GM18858 (cell line): ENCODE data around the gene MACROD2.

Experiments
- ATAC-seq: cut with Tn5 transposase; IDR thresholded peaks from one replicate; pipeline ENCODE4 v1.9.1; 2021; ENCODE audit not compliant: unreplicated experiment

Gene MACROD2

DNA sequence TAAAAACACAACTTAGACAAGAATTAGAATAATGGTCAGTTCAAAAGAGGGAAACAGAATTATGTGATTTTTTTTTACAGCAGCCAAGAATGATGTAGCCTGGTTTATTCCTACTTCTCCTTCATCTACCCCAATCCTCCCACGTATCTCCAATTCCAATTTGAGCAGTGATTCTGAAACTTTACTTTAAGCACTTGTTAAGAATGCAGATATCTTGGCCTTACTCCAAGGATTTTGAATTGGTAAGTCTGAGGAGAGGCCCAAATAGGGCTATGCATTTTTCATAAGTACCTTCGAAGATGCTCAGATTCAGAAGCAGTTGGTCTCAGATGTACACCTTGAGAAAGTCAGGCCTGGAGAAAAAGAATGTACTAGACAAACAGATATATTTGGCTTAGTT lies 575.5 kb downstream of the MACROD2 start:
- ATAC-seq = no peak

DNA sequence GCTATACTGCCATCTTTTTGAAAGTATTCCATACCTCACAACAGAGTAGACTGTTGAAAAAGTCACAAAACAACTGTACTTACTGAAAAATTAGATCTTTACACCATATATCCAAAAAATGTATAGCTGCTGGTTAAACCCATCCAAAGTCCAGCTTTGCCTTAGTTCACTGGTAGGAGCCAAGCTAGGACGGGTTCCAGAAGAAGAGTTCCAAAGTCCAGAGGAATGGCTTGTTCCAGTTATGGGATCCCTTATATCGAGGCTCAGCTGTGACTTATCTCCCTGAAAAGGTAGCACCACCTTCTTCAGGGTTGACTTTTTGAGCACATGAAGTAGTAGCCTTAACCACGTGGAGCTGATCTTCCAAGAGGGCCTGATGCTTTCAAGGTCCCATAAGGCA lies 578.4 kb downstream of the MACROD2 start:
- ATAC-seq = no peak

DNA sequence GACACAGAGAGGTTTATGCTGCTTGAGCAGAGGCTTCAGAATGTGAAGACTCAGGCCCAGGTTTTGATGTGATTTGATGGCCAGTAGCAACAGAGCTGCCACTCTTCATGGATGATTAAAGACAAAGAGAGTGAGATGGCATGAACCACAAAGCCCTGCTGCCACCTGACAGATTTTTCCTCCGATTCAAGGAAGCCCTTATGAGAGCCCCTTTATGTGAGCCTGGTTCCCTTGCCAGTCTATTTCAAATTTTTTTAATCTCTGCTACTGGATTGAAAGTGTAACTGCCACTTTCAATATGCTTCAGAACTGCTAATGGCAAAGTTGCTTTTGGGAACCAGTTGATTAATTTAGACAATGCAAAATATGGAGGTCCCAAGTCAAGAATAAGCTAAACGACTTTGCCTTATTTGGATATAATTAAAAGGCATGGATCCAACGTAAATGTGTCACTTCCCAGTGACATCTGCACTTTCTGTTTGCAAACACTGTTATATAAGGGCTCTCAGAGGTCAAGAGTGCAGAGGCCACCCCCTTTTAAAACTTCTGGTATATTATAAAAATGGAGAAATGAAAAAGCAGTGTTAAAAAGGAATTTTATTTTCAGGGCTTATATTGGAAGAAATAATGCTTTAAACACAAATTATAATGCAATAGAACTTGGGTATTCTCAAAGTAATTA lies 581.0 kb downstream of the MACROD2 start:
- ATAC-seq = no peak

GRCh38 chr20:14580418-14581074 lies 585.2 kb downstream of the MACROD2 start:
- ATAC-seq = no peak

DNA sequence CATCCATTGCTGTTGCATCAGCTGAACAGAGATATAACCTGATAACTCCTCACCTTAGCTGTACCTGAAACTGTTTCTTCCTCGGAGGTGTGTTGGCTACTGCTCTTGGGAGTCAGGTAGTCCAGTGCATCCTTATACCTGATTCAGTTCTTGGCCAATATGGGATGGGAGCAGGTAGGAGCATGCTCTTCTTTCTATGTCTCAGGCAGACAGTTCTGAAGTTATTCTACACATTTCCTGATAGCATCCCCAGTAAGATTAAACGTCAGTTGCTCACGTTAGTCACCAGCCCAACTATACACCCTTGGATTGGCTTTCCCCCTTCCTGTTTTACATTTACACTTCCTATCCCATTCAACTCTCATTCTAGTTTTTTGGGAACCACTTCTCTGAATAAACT lies 586.4 kb downstream of the MACROD2 start:
- ATAC-seq = no peak

- no peak for ATAC-seq
Measured at GRCh38 chr20:14582855-14583254, 587.5 kb downstream of the MACROD2 start.

DNA sequence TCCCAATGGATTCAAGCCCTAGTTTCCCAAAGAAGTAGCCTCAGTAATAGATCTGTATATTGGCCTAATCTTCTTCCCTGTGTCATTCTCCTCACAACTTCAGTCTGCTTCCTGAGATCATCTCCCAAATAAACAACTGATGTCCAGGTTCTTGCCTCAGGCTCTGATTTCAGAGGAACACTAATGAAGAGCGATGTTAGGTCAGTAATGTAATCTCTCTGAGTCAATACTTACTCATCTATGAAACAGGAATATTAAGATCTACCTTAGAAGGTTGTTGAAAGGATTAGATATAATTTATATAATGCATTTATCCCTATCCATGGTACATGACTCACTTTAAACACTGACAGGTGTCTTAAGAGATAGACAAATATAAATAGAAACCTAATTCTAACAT lies 588.1 kb downstream of the MACROD2 start:
- no peak for ATAC-seq

DNA sequence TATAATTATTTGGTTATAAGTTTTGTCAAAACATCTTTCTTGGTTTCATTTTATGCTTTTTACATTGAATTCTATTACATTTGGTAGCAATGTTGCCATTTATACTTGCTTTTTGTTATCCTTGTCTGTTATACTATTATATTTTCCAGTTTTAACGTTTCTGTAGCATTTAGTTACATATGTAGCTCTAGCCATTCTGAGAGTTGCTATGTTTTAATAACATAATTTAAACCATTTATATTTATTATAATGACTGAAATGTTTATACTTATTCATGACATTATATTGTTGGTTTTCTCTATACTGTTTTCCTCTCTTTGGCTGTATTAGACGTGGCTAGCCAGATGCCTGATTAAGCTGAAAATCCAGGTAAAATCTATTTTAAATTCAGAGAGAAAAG lies 594.1 kb downstream of the MACROD2 start:
- ATAC-seq = no peak

DNA sequence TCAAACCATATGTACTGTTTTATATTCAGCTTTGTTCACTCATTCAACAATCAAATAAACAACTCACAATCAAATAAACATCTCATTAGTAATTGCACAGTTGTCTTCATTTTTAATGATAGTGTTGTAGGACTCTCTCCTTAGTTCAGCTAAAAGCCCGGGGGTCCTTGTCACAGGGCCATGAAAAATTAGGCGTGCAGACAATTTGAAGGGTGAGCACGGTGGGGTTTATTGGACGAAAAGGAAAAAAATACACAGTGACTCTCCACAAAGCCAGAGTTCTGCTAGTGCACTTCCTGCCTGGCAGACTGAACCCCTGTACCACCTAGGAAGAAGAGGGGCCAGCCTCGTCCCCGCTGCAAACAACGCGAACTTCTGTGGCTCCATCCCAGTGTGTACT lies 599.7 kb downstream of the MACROD2 start:
- no peak for ATAC-seq

DNA sequence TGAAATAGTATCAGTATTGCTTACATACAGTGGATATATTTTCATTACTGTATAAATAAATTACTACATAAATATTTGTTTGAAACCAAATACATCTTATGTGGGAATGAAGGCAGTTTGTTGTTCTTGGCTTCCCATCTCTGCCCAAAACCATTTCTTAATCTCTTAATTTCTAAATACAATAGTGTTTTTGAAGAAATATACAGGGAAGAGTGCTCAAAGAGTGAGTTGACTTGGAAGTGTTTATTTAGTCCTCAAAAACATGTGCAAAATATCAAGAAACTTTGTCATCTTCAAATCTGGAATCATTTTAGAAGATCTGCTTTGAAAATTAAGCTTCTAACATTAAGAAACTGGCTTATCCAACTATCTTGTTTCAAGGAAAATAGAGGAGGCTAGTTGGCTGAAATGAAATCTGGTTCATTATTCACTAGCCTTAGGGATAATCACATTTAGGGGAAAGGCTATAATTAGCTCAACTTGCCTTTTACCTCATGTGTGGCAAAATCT lies 601.9 kb downstream of the MACROD2 start:
- ATAC-seq = no peak

DNA sequence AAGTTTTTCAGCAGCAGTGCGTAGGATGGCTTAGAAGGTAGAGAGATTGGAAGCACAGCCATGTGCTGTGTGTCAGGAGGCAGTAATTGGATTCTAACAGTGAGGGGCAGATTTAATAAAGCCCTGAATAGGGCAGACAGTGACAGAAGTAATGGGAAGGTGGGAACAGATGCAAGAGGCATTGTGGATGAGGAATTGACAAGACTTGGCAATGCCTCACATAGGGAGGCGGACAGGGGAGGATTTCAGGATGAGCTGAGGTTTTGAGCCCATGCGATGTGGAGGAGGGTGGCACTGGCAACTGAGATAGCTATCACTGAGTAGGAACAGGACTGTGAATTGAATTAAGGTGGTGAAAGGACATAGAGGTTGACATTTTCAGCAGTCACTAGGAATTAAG lies 604.3 kb downstream of the MACROD2 start:
- no peak for ATAC-seq

DNA sequence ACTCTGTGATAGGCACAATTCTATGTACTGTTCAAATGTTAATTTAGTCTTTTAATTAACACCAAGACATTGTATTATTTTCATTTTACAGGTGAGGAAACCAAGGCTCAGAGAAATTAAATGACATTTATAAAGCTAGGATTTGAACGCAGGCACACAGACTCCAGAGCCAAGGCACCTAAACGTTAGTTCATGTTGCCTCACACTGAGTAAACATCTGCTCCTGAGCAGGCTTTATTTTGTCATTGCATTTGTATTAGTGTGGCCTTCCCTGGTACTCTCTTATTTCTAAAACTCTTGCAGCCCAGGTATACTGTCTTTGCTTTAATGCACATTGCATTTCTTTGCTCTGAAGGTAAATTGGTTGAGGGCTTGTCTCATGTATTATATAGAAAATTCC lies 605.2 kb downstream of the MACROD2 start:
- ATAC-seq = no peak

GRCh38 chr20:14604143-14604542 lies 608.8 kb downstream of the MACROD2 start:
- no peak for ATAC-seq

- no peak for ATAC-seq
Measured at GRCh38 chr20:14609328-14610221, 614.3 kb downstream of the MACROD2 start.

- ATAC-seq = no peak
Measured at GRCh38 chr20:14611479-14611878, 616.2 kb downstream of the MACROD2 start.

DNA sequence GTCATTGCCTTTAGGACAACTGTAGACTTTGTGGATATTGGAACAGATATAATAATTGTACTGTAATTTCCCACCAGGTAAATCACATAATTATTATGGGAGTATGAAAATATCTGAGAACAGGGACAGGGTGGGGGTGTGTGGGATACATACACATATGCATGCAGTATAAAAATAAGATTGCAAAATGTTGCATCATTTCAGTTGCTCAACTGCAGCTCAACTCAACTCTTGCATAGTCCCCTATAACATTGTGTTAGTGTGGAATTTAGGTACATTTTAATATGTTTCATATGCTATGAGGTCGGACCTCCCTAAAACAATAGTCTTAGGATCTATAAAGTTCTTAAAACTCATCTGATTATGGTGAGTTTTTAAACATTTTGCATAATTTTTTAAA lies 617.1 kb downstream of the MACROD2 start:
- no peak for ATAC-seq

DNA sequence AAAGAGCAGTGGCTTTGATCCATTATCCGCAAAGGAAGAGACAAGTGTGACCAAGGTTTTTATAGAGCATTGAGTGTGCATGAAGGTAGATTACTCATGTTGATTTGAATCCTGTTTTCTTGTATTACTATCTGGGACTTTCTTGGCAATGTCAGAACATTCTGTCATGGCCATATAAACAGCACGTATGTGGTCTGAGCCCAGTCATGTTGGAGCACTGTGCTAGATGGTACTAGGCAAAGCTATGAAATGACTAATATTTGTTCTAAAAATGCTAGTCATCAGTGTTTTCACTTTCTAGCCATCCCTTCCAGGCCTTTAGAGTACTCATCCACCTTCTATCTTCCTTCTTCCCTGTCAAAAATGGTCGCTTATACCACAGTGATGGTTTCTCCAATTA lies 620.7 kb downstream of the MACROD2 start:
- no peak for ATAC-seq

DNA sequence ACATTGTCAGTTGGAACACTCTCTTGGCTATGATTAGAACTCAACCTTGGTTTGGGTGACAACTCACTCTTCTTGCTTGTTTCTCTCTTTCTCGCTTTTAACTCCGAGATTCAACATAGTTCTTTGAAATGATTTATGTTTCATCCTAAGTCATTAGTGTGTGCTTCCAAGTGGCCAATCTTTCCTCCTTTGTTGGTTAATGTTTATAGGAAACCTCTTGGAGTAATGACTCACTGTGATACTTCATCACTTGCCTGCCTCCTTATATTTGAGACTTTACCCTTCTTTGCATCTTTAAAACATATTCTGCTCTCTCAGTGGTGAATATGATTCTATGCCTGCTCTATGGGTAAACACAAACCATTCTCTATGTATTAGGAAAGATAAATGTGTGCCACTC lies 621.8 kb downstream of the MACROD2 start:
- ATAC-seq = no peak

DNA sequence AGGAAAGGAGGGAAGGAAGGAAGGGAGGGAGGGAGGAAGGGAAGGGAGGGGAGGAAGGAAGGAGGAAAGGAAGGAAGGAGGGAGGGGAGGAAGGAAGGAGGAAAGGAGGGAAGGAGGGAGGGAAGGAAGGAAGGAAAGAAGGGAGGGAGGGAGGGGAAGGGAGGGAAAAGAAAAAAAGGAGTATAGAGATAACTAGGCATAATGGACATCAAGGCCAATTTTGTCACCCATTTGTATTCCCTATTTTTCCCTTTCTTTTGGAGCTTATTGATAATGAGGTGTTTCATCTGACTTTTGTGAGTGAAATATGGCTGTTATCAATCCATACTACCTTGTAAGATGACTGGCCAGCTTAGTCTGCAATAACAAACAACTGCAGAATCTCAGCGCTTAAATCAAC lies 624.1 kb downstream of the MACROD2 start:
- no peak for ATAC-seq

- ATAC-seq = no peak
Measured at GRCh38 chr20:14622796-14623195, 627.5 kb downstream of the MACROD2 start.

DNA sequence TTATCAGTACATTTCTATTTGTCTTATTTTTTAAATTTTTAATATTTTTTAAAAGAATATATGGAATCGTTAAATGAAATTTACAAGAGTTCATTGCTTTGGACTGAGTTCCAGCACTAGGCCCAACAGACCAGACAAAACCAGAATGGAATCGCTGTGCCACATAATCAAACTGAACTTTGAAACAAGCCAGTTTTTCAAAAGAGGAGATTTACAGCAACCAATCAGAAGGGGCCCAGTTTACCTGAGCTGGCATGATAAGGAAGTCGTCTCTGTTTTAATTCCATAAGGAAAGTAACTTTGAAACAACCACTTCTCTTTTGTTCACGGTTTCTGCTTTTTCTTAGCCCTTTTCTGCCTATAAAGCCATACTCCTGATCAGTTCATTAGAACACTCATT lies 635.7 kb downstream of the MACROD2 start:
- no peak for ATAC-seq

DNA sequence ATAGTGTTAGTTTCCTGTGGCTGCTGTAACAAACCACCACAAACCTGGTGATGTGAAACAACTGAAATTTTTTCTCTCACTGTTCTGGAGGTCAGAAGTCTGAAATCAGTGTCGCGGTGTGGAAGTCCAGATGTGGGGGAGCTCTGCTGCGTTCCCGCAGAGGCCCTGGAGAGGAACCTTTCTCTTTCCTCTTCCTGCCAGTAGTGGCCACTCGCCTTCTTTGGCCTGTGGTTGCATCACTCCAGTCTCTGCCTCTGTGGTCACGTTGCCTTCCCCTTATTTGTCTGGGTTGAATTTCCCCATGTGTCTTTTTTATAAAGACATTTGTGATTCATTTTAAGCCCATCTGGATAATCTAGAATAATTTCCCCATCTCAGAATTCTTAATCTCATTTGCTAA lies 637.6 kb downstream of the MACROD2 start:
- no peak for ATAC-seq
